Measurements from ENCODE around the gene EIF4G3. TPM values are rescaled to one million over a fixed set of nuclear protein-coding genes. Genes with fewer than 3 reads are reported as not detected.

The EIF4G3 gene
- total and polyA plus RNA-seq, 9 of the 15 experiments (the other 6 are each of a cell fraction or from before 2014, with no cell fraction given), result 6.7 to 40.5 (median 32.1) TPM

DNA sequence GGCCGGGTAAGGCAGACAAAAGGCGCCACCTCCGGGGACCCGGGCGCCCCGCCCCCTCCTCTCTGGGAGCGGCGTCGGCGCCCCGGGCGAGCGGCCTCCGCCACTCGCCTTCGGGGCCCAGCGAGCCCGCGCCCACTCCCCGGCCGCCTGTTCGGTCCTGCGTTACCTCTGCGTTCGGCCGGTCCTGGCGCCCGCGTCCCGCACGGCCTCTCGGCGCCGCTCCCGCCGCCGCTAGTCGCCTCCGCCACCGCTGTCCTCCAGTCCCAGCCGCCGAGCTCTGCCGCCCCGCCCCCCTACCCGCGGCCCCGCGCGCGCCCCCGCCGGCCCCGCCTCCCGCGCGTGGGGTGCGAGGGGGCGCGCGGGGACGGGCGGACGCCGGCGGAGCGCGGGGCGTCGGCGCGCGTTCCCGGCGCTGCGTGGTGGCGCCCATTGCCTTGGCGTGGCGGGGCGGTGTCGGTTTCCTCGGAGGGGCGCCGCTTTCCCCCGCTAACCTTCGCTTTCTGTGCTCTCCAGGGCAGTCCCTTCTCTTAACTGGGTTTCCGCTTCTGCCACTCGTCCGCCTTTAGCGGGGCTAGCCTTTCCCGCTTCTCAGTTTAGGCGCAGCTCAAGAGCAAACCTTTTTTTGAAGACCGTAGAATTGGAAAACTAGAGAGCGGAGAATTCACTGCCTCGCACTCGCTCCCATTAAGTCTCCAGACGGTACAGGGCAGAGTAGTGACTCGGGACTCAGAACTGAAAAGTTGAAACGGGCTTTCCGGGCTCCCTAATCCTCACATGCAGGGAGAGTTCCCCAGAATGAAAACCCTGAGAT lies 389.5 kb downstream of the EIF4G3 start, which contains the start of gene HP1BP3 (continued):
- TF ChIP-seq, protein P1, sequence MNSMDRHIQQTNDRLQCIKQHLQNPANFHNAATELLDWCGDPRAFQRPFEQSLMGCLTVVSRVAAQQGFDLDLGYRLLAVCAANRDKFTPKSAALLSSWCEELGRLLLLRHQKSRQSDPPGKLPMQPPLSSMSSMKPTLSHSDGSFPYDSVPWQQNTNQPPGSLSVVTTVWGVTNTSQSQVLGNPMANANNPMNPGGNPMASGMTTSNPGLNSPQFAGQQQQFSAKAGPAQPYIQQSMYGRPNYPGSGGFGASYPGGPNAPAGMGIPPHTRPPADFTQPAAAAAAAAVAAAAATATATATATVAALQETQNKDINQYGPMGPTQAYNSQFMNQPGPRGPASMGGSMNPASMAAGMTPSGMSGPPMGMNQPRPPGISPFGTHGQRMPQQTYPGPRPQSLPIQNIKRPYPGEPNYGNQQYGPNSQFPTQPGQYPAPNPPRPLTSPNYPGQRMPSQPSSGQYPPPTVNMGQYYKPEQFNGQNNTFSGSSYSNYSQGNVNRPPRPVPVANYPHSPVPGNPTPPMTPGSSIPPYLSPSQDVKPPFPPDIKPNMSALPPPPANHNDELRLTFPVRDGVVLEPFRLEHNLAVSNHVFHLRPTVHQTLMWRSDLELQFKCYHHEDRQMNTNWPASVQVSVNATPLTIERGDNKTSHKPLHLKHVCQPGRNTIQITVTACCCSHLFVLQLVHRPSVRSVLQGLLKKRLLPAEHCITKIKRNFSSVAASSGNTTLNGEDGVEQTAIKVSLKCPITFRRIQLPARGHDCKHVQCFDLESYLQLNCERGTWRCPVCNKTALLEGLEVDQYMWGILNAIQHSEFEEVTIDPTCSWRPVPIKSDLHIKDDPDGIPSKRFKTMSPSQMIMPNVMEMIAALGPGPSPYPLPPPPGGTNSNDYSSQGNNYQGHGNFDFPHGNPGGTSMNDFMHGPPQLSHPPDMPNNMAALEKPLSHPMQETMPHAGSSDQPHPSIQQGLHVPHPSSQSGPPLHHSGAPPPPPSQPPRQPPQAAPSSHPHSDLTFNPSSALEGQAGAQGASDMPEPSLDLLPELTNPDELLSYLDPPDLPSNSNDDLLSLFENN (IDR thresholded peaks at IDR 0.05; ENCODE audit: low read depth in 2 of 2, low read length in 2 of 2), result no peak
- TF ChIP-seq PHF20 (IDR thresholded peaks at IDR 0.05; ENCODE audit: partially characterized antibody) (peak; percentile 35), ZNF766 (CRISPR knock-in tag; conservative IDR thresholded peaks at IDR 0.05) (peak; percentile 95), LARP7 (IDR thresholded peaks at IDR 0.05) (no peak), NONO (IDR thresholded peaks at IDR 0.05; ENCODE audit: low read depth in 2 of 2, low read length in 1 of 2) (peak; percentile 86 to 89), NCOR1 (IDR thresholded peaks at IDR 0.05) (no peak), TAF1 (IDR thresholded peaks at IDR 0.05; ENCODE audit: control insufficient read depth, extremely low read depth, insufficient read depth, low read length, severe bottlenecking) (peak; percentile 74), NFATC3 (IDR thresholded peaks at IDR 0.05) (0 out of 2 replicates have a peak, but pooled peaks have one; percentile 20), ZNF644 (tag; IDR thresholded peaks at IDR 0.05; ENCODE audit: low read depth) (peak; percentile 94), NELFE (IDR thresholded peaks at IDR 0.05; ENCODE audit: insufficient read depth, insufficient read length) (peak; percentile 9), GTF2A2 (tag; IDR thresholded peaks at IDR 0.05) (peak; percentile 56; the same call in 1 of the 2 replicates), HNRNPL (IDR thresholded peaks at IDR 0.05; ENCODE audit: low read depth, low read length) (0 out of 2 replicates have a peak, but pooled peaks have one; percentile 67), ZKSCAN1 (IDR thresholded peaks at IDR 0.05; ENCODE audit: low read depth, low read length) (no peak)
- TF ChIP-seq, protein P2, sequence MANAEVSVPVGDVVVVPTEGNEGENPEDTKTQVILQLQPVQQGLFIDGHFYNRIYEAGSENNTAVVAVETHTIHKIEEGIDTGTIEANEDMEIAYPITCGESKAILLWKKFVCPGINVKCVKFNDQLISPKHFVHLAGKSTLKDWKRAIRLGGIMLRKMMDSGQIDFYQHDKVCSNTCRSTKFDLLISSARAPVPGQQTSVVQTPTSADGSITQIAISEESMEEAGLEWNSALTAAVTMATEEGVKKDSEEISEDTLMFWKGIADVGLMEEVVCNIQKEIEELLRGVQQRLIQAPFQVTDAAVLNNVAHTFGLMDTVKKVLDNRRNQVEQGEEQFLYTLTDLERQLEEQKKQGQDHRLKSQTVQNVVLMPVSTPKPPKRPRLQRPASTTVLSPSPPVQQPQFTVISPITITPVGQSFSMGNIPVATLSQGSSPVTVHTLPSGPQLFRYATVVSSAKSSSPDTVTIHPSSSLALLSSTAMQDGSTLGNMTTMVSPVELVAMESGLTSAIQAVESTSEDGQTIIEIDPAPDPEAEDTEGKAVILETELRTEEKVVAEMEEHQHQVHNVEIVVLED (CRISPR knock-in tag; IDR thresholded peaks at IDR 0.05), result peak; percentile 81
- TF ChIP-seq, protein P3, sequence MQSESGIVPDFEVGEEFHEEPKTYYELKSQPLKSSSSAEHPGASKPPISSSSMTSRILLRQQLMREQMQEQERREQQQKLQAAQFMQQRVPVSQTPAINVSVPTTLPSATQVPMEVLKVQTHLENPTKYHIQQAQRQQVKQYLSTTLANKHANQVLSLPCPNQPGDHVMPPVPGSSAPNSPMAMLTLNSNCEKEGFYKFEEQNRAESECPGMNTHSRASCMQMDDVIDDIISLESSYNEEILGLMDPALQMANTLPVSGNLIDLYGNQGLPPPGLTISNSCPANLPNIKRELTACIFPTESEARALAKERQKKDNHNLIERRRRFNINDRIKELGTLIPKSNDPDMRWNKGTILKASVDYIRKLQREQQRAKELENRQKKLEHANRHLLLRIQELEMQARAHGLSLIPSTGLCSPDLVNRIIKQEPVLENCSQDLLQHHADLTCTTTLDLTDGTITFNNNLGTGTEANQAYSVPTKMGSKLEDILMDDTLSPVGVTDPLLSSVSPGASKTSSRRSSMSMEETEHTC (IDR thresholded peaks at IDR 0.05), result 0 out of 2 replicates have a peak, but pooled peaks have one; percentile 4
- TF ChIP-seq, protein P4, sequence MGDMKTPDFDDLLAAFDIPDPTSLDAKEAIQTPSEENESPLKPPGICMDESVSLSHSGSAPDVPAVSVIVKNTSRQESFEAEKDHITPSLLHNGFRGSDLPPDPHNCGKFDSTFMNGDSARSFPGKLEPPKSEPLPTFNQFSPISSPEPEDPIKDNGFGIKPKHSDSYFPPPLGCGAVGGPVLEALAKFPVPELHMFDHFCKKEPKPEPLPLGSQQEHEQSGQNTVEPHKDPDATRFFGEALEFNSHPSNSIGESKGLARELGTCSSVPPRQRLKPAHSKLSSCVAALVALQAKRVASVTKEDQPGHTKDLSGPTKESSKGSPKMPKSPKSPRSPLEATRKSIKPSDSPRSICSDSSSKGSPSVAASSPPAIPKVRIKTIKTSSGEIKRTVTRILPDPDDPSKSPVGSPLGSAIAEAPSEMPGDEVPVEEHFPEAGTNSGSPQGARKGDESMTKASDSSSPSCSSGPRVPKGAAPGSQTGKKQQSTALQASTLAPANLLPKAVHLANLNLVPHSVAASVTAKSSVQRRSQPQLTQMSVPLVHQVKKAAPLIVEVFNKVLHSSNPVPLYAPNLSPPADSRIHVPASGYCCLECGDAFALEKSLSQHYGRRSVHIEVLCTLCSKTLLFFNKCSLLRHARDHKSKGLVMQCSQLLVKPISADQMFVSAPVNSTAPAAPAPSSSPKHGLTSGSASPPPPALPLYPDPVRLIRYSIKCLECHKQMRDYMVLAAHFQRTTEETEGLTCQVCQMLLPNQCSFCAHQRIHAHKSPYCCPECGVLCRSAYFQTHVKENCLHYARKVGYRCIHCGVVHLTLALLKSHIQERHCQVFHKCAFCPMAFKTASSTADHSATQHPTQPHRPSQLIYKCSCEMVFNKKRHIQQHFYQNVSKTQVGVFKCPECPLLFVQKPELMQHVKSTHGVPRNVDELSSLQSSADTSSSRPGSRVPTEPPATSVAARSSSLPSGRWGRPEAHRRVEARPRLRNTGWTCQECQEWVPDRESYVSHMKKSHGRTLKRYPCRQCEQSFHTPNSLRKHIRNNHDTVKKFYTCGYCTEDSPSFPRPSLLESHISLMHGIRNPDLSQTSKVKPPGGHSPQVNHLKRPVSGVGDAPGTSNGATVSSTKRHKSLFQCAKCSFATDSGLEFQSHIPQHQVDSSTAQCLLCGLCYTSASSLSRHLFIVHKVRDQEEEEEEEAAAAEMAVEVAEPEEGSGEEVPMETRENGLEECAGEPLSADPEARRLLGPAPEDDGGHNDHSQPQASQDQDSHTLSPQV (IDR thresholded peaks at IDR 0.05), result 0 out of 2 replicates have a peak, but pooled peaks have one; percentile 59

Data from K562 (cell line).